ENCODE data around the gene CCNDBP1. TPM values are rescaled to one million over a fixed set of nuclear protein-coding genes. Genes with fewer than 3 reads are reported as not detected.

CCNDBP1 gene
- total RNA-seq, 1 experiment from 2014 or later = 20.4 TPM

GRCh38 chr15:43143203-43143941 is 41.8 kb upstream of the CCNDBP1 start (continued):
- TF ChIP-seq ARID4B (CRISPR knock-in tag; IDR thresholded peaks at IDR 0.05; ENCODE audit: borderline replicate concordance) = no peak

DNA sequence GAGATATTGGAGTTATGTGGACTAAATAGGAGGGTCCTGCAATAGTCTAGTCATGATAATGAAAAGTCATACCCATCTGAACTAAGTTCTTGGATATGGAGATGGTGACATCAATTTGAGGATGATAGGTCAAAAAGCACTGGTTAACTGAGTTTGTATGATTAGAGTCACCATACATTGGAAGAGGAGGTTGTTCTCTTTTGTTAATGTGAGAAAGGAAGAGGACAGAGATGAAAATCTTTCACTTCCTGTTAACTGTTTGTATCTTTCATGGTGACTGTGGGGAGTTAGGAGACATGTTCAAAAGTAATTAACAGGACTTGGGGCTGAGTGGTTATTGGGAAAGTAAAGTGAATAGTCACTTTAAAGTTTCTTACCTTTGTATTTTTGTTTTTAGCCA is 40.7 kb upstream of the CCNDBP1 start:
- ChIA-PET POLR2A (no interaction called here), CTCF (interaction anchor here (0.6 kb wide), 1 partner anchor 49 kb away, joined by 3 read pairs; no protein-coding TSS in a partner anchor)
- Mint-ChIP-seq H3K9me3 (peaks cover 9% of the 10 kb centered on the region), H3K4me3 (no peak overlapping the region), H3K27me3 (ENCODE audit: low read depth) (no peaks in the 10 kb centered on the region), H3K4me1 (peaks cover 4% of the 10 kb centered on the region), H3K36me3 (peaks cover 15% of the 10 kb centered on the region), H3K27ac (no peak overlapping the region)
- no peak for TF ChIP-seq NR2C2 (CRISPR knock-in tag; IDR thresholded peaks at IDR 0.05)
- no peak for TF ChIP-seq ZSCAN18 (CRISPR knock-in tag; IDR thresholded peaks at IDR 0.05)
- TF ChIP-seq IRF2 (CRISPR knock-in tag; IDR thresholded peaks at IDR 0.05; ENCODE audit: borderline replicate concordance, low read depth) = no peak
- TF ChIP-seq NR1H2 (CRISPR knock-in tag; IDR thresholded peaks at IDR 0.05) = no peak
- no peak for TF ChIP-seq ESRRA (CRISPR knock-in tag; IDR thresholded peaks at IDR 0.05; ENCODE audit: borderline replicate concordance)
- no peak for TF ChIP-seq GRHL2 (CRISPR knock-in tag; IDR thresholded peaks at IDR 0.05; ENCODE audit: insufficient replicate concordance, severe bottlenecking)
- TF ChIP-seq MXD4 (CRISPR knock-in tag; IDR thresholded peaks at IDR 0.05; ENCODE audit: borderline replicate concordance) = no peak
- TF ChIP-seq, protein P1, sequence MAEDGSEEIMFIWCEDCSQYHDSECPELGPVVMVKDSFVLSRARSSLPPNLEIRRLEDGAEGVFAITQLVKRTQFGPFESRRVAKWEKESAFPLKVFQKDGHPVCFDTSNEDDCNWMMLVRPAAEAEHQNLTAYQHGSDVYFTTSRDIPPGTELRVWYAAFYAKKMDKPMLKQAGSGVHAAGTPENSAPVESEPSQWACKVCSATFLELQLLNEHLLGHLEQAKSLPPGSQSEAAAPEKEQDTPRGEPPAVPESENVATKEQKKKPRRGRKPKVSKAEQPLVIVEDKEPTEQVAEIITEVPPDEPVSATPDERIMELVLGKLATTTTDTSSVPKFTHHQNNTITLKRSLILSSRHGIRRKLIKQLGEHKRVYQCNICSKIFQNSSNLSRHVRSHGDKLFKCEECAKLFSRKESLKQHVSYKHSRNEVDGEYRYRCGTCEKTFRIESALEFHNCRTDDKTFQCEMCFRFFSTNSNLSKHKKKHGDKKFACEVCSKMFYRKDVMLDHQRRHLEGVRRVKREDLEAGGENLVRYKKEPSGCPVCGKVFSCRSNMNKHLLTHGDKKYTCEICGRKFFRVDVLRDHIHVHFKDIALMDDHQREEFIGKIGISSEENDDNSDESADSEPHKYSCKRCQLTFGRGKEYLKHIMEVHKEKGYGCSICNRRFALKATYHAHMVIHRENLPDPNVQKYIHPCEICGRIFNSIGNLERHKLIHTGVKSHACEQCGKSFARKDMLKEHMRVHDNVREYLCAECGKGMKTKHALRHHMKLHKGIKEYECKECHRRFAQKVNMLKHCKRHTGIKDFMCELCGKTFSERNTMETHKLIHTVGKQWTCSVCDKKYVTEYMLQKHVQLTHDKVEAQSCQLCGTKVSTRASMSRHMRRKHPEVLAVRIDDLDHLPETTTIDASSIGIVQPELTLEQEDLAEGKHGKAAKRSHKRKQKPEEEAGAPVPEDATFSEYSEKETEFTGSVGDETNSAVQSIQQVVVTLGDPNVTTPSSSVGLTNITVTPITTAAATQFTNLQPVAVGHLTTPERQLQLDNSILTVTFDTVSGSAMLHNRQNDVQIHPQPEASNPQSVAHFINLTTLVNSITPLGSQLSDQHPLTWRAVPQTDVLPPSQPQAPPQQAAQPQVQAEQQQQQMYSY (CRISPR knock-in tag; IDR thresholded peaks at IDR 0.05) = no peak
- TF ChIP-seq NFE2L1 (CRISPR knock-in tag; IDR thresholded peaks at IDR 0.05) = no peak
- no peak for TF ChIP-seq SMAD3 (CRISPR knock-in tag; IDR thresholded peaks at IDR 0.05; ENCODE audit: borderline replicate concordance)
- ATAC-seq (no peak), DNase-seq (ENCODE audit: low spot score) (no peak)

DNA sequence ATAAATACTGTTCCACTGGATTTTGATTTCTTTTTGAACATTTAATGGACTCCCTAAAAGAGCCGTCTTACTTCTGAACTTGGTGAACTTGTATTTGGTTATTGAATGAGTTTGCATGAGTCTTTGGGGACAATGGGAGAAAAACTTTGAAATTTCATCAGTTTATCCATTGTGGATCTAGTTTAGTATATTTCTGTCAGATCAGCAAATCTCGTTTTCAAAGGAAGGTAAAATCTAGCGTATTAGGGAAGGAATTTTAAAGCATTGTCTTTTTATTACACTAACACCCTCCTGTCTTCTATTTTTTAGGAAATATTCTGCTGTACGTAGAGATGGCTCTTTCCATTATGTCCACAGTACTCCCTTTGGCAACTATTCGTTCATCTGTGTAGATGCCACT is 39.0 kb upstream of the CCNDBP1 start:
- H3K27ac Mint-ChIP-seq = no peak overlapping the region
- CTCF ChIA-PET = no interaction called here
- POLR2A ChIA-PET = no interaction called here
- ATAC-seq = no peak
- peaks cover 6% of the 10 kb centered on the region for H3K4me1 Mint-ChIP-seq
- no peaks in the 10 kb centered on the region for H3K27me3 Mint-ChIP-seq (ENCODE audit: low read depth)
- peaks cover 7% of the 10 kb centered on the region for H3K9me3 Mint-ChIP-seq
- H3K36me3 Mint-ChIP-seq = peaks cover 3% of the 10 kb centered on the region; the same call in 1 of the 2 replicates
- no peak overlapping the region for H3K4me3 Mint-ChIP-seq
- DNase-seq (ENCODE audit: low spot score) = no peak
- TF ChIP-seq IRF2 (CRISPR knock-in tag; IDR thresholded peaks at IDR 0.05; ENCODE audit: borderline replicate concordance, low read depth) (no peak), E2F4 (CRISPR knock-in tag; IDR thresholded peaks at IDR 0.05; ENCODE audit: borderline replicate concordance, low read depth) (no peak), NR3C1 (CRISPR knock-in tag; conservative IDR thresholded peaks at IDR 0.05; ENCODE audit: low read depth) (no peak), SP1 (CRISPR knock-in tag; conservative IDR thresholded peaks at IDR 0.05) (no peak), PRRX2 (CRISPR knock-in tag; IDR thresholded peaks at IDR 0.05) (no peak), OVOL2 (CRISPR knock-in tag; IDR thresholded peaks at IDR 0.05; ENCODE audit: borderline replicate concordance) (no peak), ATF1 (CRISPR knock-in tag; IDR thresholded peaks at IDR 0.05) (no peak), CREB1 (CRISPR knock-in tag; IDR thresholded peaks at IDR 0.05) (no peak), IRF1 (CRISPR knock-in tag; IDR thresholded peaks at IDR 0.05) (no peak)
- TF ChIP-seq, protein P2, sequence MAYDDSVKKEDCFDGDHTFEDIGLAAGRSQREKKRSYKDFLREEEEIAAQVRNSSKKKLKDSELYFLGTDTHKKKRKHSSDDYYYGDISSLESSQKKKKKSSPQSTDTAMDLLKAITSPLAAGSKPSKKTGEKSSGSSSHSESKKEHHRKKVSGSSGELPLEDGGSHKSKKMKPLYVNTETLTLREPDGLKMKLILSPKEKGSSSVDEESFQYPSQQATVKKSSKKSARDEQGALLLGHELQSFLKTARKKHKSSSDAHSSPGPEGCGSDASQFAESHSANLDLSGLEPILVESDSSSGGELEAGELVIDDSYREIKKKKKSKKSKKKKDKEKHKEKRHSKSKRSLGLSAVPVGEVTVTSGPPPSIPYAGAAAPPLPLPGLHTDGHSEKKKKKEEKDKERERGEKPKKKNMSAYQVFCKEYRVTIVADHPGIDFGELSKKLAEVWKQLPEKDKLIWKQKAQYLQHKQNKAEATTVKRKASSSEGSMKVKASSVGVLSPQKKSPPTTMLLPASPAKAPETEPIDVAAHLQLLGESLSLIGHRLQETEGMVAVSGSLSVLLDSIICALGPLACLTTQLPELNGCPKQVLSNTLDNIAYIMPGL (CRISPR knock-in tag; IDR thresholded peaks at IDR 0.05) = no peak

Measured in WTC11 (cell line).